Measurements from ENCODE around the gene MIER2.
A peak's percentile ranks its signal among the peaks of the same experiment; 100 is the strongest.
"Not testable (repeated sequence)": the region's sequence is repeated elsewhere in the genome, so short reads cannot be mapped to it uniquely, and the experiment has no call there.

The MIER2 gene

DNA sequence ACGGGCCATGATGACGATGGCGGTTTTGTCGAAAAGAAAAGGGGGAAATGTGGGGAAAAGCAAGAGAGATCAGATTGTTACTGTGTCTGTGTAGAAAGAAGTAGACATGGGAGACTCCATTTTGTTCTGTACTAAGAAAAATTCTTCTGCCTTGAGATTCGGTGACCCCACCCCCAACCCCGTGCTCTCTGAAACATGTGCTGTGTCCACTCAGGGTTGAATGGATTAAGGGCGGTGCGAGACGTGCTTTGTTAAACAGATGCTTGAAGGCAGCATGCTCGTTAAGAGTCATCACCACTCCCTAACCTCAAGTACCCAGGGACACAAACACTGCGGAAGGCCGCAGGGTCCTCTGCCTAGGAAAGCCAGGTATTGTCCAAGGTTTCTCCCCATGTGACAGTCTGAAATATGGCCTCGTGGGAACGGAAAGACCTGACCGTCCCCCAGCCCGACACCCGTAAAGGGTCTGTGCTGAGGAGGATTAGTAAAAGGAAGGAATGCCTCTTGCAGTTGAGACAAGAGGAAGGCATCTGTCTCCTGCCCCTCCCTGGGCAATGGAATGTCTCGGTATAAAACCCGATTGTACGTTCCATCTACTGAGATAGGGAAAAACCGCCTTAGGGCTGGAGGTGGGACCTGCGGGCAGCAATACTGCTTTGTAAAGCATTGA is 42.2 kb upstream of the MIER2 start:
- H3K9ac ChIP-seq (ENCODE audit: low read length); H2BK15ac ChIP-seq (replicated peaks; ENCODE audit: low read depth); H2BK5ac ChIP-seq (ENCODE audit: low read length); H3K56ac ChIP-seq (ENCODE audit: low read length); H3K27ac ChIP-seq (ENCODE audit: low read depth, low read length); H3K4me2 ChIP-seq (ENCODE audit: low read length); H3K4ac ChIP-seq (ENCODE audit: low read depth, low read length); H3K79me2 ChIP-seq (ENCODE audit: control insufficient read depth, insufficient read depth, low read length); H2BK120ac ChIP-seq (ENCODE audit: low read depth, low read length); H3K4me1 ChIP-seq (ENCODE audit: control insufficient read depth, low read depth, low read length); H4K8ac ChIP-seq (ENCODE audit: low read depth, low read length); H3K23ac ChIP-seq (ENCODE audit: low read length); H4K5ac ChIP-seq (ENCODE audit: low read length); H2AK5ac ChIP-seq (ENCODE audit: low read length); H3K18ac ChIP-seq (ENCODE audit: low read length); H3K79me1 ChIP-seq (ENCODE audit: low read length); H3K36me3 ChIP-seq (ENCODE audit: control insufficient read depth, insufficient read depth, low read length); H3K27me3 ChIP-seq (ENCODE audit: insufficient read depth, low read length, poor library complexity); H3K4me3 ChIP-seq (ENCODE audit: low read length): not testable (repeated sequence)
- WGBS (ENCODE audit: extremely low coverage, insufficient coverage, low lambda C conversion rate) = no CpG with 5 or more reads among the region's 22 CpGs
- DNase-seq = peak; percentile 22

DNA sequence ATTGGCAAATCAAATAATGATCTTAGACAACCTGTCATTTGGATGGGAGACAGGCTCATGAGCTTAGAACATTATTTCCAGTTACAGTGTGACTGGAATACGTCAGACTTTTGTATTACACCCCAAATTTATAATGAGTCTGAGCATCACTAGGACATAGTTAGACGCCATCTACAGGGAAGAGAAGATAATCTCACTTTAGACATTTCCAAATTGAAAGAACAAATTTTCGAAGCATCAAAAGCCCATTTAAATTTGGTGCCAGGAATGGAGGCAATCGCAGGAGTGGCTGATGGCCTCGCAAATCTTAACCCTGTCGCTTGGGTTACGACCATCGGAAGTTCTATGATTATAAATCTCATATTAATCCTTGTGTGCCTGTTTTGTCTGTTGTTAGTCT is 41.6 kb upstream of the MIER2 start:
- H3K18ac ChIP-seq (ENCODE audit: low read length); H3K4me3 ChIP-seq (ENCODE audit: low read length); H3K27me3 ChIP-seq (ENCODE audit: insufficient read depth, low read length, poor library complexity); H3K27ac ChIP-seq (ENCODE audit: low read depth, low read length); H3K4ac ChIP-seq (ENCODE audit: low read depth, low read length); H3K56ac ChIP-seq (ENCODE audit: low read length); H3K23ac ChIP-seq (ENCODE audit: low read length); H2BK5ac ChIP-seq (ENCODE audit: low read length); DNase-seq; H3K4me2 ChIP-seq (ENCODE audit: low read length); H4K8ac ChIP-seq (ENCODE audit: low read depth, low read length); H2BK120ac ChIP-seq (ENCODE audit: low read depth, low read length); H3K36me3 ChIP-seq (ENCODE audit: control insufficient read depth, insufficient read depth, low read length); H4K5ac ChIP-seq (ENCODE audit: low read length); H3K4me1 ChIP-seq (ENCODE audit: control insufficient read depth, low read depth, low read length); H2BK15ac ChIP-seq (replicated peaks; ENCODE audit: low read depth); H3K79me2 ChIP-seq (ENCODE audit: control insufficient read depth, insufficient read depth, low read length); H2AK5ac ChIP-seq (ENCODE audit: low read length); H3K9ac ChIP-seq (ENCODE audit: low read length); H3K79me1 ChIP-seq (ENCODE audit: low read length): not testable (repeated sequence)
- WGBS (ENCODE audit: extremely low coverage, insufficient coverage, low lambda C conversion rate) = no CpG with 5 or more reads among the region's 8 CpGs

DNA sequence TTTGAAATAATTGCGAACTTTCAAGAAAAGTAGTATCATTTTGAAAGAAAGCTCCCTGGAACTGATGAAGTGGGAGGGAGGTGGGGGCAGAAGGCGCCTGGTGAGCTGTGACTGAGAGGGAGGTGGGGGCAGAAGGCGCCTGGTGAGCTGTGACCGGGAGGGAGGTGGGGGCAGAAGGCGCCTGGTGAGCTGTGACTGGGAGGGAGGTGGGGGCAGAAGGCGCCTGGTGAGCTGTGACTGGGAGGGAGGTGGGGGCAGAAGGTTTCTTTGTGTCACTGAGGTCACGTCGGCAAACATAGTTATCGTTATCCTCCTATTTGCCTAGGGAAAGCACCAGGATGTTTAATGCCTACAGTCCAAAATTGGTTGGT is 40.2 kb upstream of the MIER2 start:
- Histone ChIP-seq H4K5ac (ENCODE audit: low read length) (no peak overlapping the region), H2AK5ac (ENCODE audit: low read length) (no peak overlapping the region)
- no peak for DNase-seq

DNA sequence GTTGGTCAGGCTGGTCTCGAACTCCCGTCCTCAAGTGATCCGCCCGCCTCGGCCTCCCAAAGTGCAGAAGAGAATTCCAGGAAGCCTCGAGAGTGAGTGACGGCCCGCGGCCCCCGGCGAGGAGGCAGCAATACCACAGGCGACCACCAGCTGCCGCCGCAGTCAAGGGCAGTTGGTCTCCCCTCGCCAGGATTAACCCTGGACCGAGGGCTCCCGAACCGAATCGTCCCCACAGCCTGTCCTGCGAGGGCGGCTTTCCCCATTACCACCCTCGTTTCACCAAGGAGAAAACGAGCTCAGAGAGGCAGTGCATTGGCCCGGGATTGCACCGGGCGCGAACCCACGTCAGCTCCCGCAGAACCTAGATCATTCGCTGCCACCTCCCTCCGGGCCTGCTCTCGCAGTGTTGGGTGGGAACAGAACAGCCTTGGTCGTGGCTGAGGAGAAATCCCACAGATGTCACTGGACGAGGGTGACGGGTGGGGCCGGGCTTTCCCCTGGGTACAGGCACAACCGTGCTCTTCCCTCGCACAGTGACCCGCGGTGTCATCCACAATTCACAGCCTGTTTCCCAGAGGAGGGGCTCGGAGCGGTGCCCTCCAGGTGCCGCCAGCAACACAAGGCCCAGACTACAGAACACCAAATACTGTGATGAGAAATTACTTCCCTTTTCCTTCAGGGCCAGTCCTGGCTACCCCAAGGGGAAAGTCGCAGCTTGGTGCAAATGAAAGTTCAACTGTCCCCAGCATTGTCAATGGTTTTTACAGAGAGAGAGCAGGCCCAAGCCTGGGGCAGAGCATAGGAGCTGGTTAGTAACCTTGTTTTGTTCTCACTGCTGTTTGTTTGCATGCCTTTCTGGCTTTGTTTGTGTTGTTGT is 39.6 kb upstream of the MIER2 start:
- H3K36me3 ChIP-seq (ENCODE audit: control insufficient read depth, insufficient read depth, low read length) = no peaks in the 10 kb centered on the region
- H2BK15ac ChIP-seq (replicated peaks; ENCODE audit: low read depth) = no peak overlapping the region
- peak overlapping the region; percentile 4 for H3K56ac ChIP-seq (ENCODE audit: low read length)
- no peak overlapping the region for H4K8ac ChIP-seq (ENCODE audit: low read depth, low read length)
- H3K9ac ChIP-seq (ENCODE audit: low read length) = no peak overlapping the region
- H3K4me1 ChIP-seq (ENCODE audit: control insufficient read depth, low read depth, low read length) = no peaks in the 10 kb centered on the region
- no peak overlapping the region for H3K4me3 ChIP-seq (ENCODE audit: low read length)
- no peak overlapping the region for H3K18ac ChIP-seq (ENCODE audit: low read length)
- peak; percentile 75 for DNase-seq
- H3K4me2 ChIP-seq (ENCODE audit: low read length) = no peak overlapping the region
- H3K4ac ChIP-seq (ENCODE audit: low read depth, low read length) = no peak overlapping the region
- H3K27ac ChIP-seq (ENCODE audit: low read depth, low read length) = no peak overlapping the region
- H2AK5ac ChIP-seq (ENCODE audit: low read length) = no peak overlapping the region
- H2BK120ac ChIP-seq (ENCODE audit: low read depth, low read length) = no peak overlapping the region
- no CpG with 5 or more reads among the region's 44 CpGs for WGBS (ENCODE audit: extremely low coverage, insufficient coverage, low lambda C conversion rate)
- no peaks in the 10 kb centered on the region for H3K79me2 ChIP-seq (ENCODE audit: control insufficient read depth, insufficient read depth, low read length)
- no peak overlapping the region for H3K23ac ChIP-seq (ENCODE audit: low read length)
- no peak overlapping the region for H4K5ac ChIP-seq (ENCODE audit: low read length)
- no peak overlapping the region for H2BK5ac ChIP-seq (ENCODE audit: low read length)
- H3K79me1 ChIP-seq (ENCODE audit: low read length) = no peaks in the 10 kb centered on the region
- no peaks in the 10 kb centered on the region for H3K27me3 ChIP-seq (ENCODE audit: insufficient read depth, low read length, poor library complexity)

More for the DNA sequence above, 40.2 kb upstream of the MIER2 start:
- Histone ChIP-seq H2BK120ac (ENCODE audit: low read depth, low read length) (no peak overlapping the region), H3K79me1 (ENCODE audit: low read length) (no peaks in the 10 kb centered on the region), H3K36me3 (ENCODE audit: control insufficient read depth, insufficient read depth, low read length) (no peaks in the 10 kb centered on the region), H3K4ac (ENCODE audit: low read depth, low read length) (no peak overlapping the region), H3K56ac (ENCODE audit: low read length) (no peak overlapping the region), H3K9ac (ENCODE audit: low read length) (no peak overlapping the region), H3K23ac (ENCODE audit: low read length) (no peak overlapping the region), H3K4me2 (ENCODE audit: low read length) (no peak overlapping the region), H2BK5ac (ENCODE audit: low read length) (no peak overlapping the region), H3K79me2 (ENCODE audit: control insufficient read depth, insufficient read depth, low read length) (no peaks in the 10 kb centered on the region), H3K4me3 (ENCODE audit: low read length) (no peak overlapping the region), H3K27me3 (ENCODE audit: insufficient read depth, low read length, poor library complexity) (no peaks in the 10 kb centered on the region), H2BK15ac (replicated peaks; ENCODE audit: low read depth) (no peak overlapping the region), H3K4me1 (ENCODE audit: control insufficient read depth, low read depth, low read length) (no peaks in the 10 kb centered on the region), H4K8ac (ENCODE audit: low read depth, low read length) (no peak overlapping the region), H3K27ac (ENCODE audit: low read depth, low read length) (no peak overlapping the region), H3K18ac (ENCODE audit: low read length) (no peak overlapping the region)
- WGBS (ENCODE audit: extremely low coverage, insufficient coverage, low lambda C conversion rate) = no CpG with 5 or more reads among the region's 9 CpGs

DNA sequence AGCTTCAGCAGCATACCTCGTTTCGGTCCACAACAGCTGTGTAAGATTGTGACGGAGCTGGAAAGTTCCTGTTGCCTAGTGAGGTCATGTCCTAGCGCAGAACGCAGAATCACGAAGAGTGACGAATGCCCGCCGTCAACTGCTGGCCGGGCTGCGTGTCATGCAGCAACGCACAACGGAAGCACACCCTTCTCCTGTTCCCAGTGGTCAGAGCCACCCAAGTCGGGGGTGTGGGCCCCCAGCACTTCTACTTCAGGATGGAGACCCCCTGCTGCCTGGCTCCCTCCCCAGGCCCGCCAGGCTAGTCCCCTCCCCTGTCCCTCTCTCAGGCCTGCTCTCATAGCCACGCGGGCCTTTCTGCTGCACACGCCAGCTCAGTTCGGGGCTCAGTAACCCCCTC is 38.4 kb upstream of the MIER2 start:
- Histone ChIP-seq H2AK5ac (ENCODE audit: low read length) (no peak overlapping the region), H3K4me3 (ENCODE audit: low read length) (no peak overlapping the region), H2BK15ac (replicated peaks; ENCODE audit: low read depth) (no peak overlapping the region), H3K56ac (ENCODE audit: low read length) (no peak overlapping the region), H2BK120ac (ENCODE audit: low read depth, low read length) (no peak overlapping the region), H3K9ac (ENCODE audit: low read length) (no peak overlapping the region), H3K4ac (ENCODE audit: low read depth, low read length) (no peak overlapping the region), H4K5ac (ENCODE audit: low read length) (no peak overlapping the region), H3K18ac (ENCODE audit: low read length) (no peak overlapping the region), H3K36me3 (ENCODE audit: control insufficient read depth, insufficient read depth, low read length) (no peaks in the 10 kb centered on the region), H3K79me2 (ENCODE audit: control insufficient read depth, insufficient read depth, low read length) (no peaks in the 10 kb centered on the region), H3K27me3 (ENCODE audit: insufficient read depth, low read length, poor library complexity) (no peaks in the 10 kb centered on the region), H2BK5ac (ENCODE audit: low read length) (no peak overlapping the region), H3K79me1 (ENCODE audit: low read length) (no peaks in the 10 kb centered on the region), H3K27ac (ENCODE audit: low read depth, low read length) (no peak overlapping the region), H4K8ac (ENCODE audit: low read depth, low read length) (no peak overlapping the region), H3K4me2 (ENCODE audit: low read length) (no peak overlapping the region), H3K23ac (ENCODE audit: low read length) (no peak overlapping the region), H3K4me1 (ENCODE audit: control insufficient read depth, low read depth, low read length) (no peaks in the 10 kb centered on the region)
- no peak for DNase-seq
- no CpG with 5 or more reads among the region's 19 CpGs for WGBS (ENCODE audit: extremely low coverage, insufficient coverage, low lambda C conversion rate)

All from mesendoderm (in vitro differentiated cells).